NOMO-1 treated with dmso at 0.1 percent for 144 hours (cell line): Measurements from ENCODE around the gene ARHGAP9.
"Not testable (repeated sequence)": the region's sequence is repeated elsewhere in the genome, so short reads cannot be mapped to it uniquely, and the experiment has no call there.

Experiments
- DNase-seq: peaks from one replicate; lab custom pipeline; 2025; ENCODE audit not compliant: unreplicated experiment; lab: John Stamatoyannopoulos, UW

Gene ARHGAP9

GRCh38 chr12:57441393-57441792, 38.3 kb downstream of the ARHGAP9 start:
- not testable (repeated sequence) for DNase-seq

GRCh38 chr12:57439762-57440266, 39.9 kb downstream of the ARHGAP9 start:
- DNase-seq, result no peak

- no peak for DNase-seq
Measured at GRCh38 chr12:57438400-57438799, 41.3 kb downstream of the ARHGAP9 start.

GRCh38 chr12:57435293-57435692, 44.4 kb downstream of the ARHGAP9 start:
- no peak for DNase-seq

GRCh38 chr12:57434517-57435223, 45.0 kb downstream of the ARHGAP9 start, which contains the start of gene INHBC:
Gene INHBC (plus strand): TSS chr12:57434784. CDS start chr12:57434887, 103 bp downstream.
- DNase-seq, result no peak

- no peak for DNase-seq
Measured at GRCh38 chr12:57433370-57433769, 46.3 kb downstream of the ARHGAP9 start.

GRCh38 chr12:57431654-57432188, 47.9 kb downstream of the ARHGAP9 start:
- no peak for DNase-seq

- peak; percentile 97 for DNase-seq
Measured at GRCh38 chr12:57430931-57431566, 48.6 kb downstream of the ARHGAP9 start, which contains the start of gene R3HDM2. Gene R3HDM2 (minus strand): TSS chr12:57431043. CDS start chr12:57310428, 120,615 bp downstream.

GRCh38 chr12:57430112-57430930, 49.3 kb downstream of the ARHGAP9 start:
- DNase-seq, result peak; percentile 59

GRCh38 chr12:57429473-57430111, 50.1 kb downstream of the ARHGAP9 start:
- DNase-seq, result no peak

GRCh38 chr12:57428965-57429364, 50.7 kb downstream of the ARHGAP9 start:
- DNase-seq, result no peak

GRCh38 chr12:57426948-57427347, 52.7 kb downstream of the ARHGAP9 start:
- not testable (repeated sequence) for DNase-seq
